ENCODE data around the gene SAXO1. TPM values are rescaled to one million over a fixed set of nuclear protein-coding genes. Genes with fewer than 3 reads are reported as not detected.

The SAXO1 gene
- total RNA-seq, 2 experiments from 2014 or later: 0.07 TPM; not detected in 1

GRCh38 chr9:18905883-18906629 lies 127.0 kb downstream of the SAXO1 start:
- intact Hi-C loops (cut with micrococcal nuclease): no loop called here
- CTCF ChIA-PET: no interaction called here
- no peaks in the 10 kb centered on the region for H3K36me3 Mint-ChIP-seq (ENCODE audit: low read depth)
- peaks cover 1% of the 10 kb centered on the region for H3K27me3 Mint-ChIP-seq
- H3K4me3 Mint-ChIP-seq: no peak overlapping the region
- TF ChIP-seq CTCF (IDR thresholded peaks at IDR 0.05): no peak
- no peak overlapping the region for H3K27ac Mint-ChIP-seq
- POLR2A ChIA-PET: no interaction called here
- no peaks in the 10 kb centered on the region for H3K4me1 Mint-ChIP-seq (ENCODE audit: low read depth)
- H3K9me3 Mint-ChIP-seq: peaks cover 10% of the 10 kb centered on the region
- no peak for DNase-seq
- no peak for ATAC-seq

- ATAC-seq (no peak), DNase-seq (no peak)
- peaks cover 1% of the 10 kb centered on the region for H3K27me3 Mint-ChIP-seq
- intact Hi-C loops (cut with micrococcal nuclease): no loop called here
- CTCF ChIA-PET: no interaction called here
- no peaks in the 10 kb centered on the region for H3K36me3 Mint-ChIP-seq (ENCODE audit: low read depth)
- no peak overlapping the region for H3K4me3 Mint-ChIP-seq
- peaks cover 12% of the 10 kb centered on the region for H3K9me3 Mint-ChIP-seq
- POLR2A ChIA-PET: no interaction called here
- TF ChIP-seq CTCF (IDR thresholded peaks at IDR 0.05): no peak
- no peak overlapping the region for H3K27ac Mint-ChIP-seq
- H3K4me1 Mint-ChIP-seq (ENCODE audit: low read depth): no peaks in the 10 kb centered on the region
Measured at GRCh38 chr9:18905028-18905882, 127.8 kb downstream of the SAXO1 start.

GRCh38 chr9:18903450-18903849 lies 129.6 kb downstream of the SAXO1 start:
- Mint-ChIP-seq H3K27ac (no peak overlapping the region), H3K27me3 (peaks cover 3% of the 10 kb centered on the region), H3K9me3 (peaks cover 14% of the 10 kb centered on the region), H3K4me1 (ENCODE audit: low read depth) (no peaks in the 10 kb centered on the region), H3K36me3 (ENCODE audit: low read depth) (no peaks in the 10 kb centered on the region), H3K4me3 (no peak overlapping the region)
- ChIA-PET POLR2A (no interaction called here), CTCF (no interaction called here)
- intact Hi-C loops (cut with micrococcal nuclease): no loop called here
- ATAC-seq (no peak), DNase-seq (no peak)
- no peak for TF ChIP-seq CTCF (IDR thresholded peaks at IDR 0.05)

GRCh38 chr9:18896531-18897179 lies 136.4 kb downstream of the SAXO1 start:
- no peaks in the 10 kb centered on the region for H3K4me1 Mint-ChIP-seq (ENCODE audit: low read depth)
- ChIA-PET CTCF (no interaction called here), POLR2A (no interaction called here)
- H3K4me3 Mint-ChIP-seq: no peak overlapping the region
- DNase-seq (peak; percentile 22), ATAC-seq (peak; percentile 49)
- peaks cover 16% of the 10 kb centered on the region for H3K9me3 Mint-ChIP-seq
- H3K27me3 Mint-ChIP-seq: peaks cover 4% of the 10 kb centered on the region
- H3K36me3 Mint-ChIP-seq (ENCODE audit: low read depth): no peaks in the 10 kb centered on the region
- H3K27ac Mint-ChIP-seq: no peak overlapping the region
- intact Hi-C loops (cut with micrococcal nuclease): no loop called here
- TF ChIP-seq CTCF (IDR thresholded peaks at IDR 0.05): no peak

GRCh38 chr9:18896004-18896403 lies 137.0 kb downstream of the SAXO1 start:
- Mint-ChIP-seq H3K36me3 (ENCODE audit: low read depth) (no peaks in the 10 kb centered on the region), H3K4me1 (ENCODE audit: low read depth) (no peaks in the 10 kb centered on the region), H3K4me3 (no peak overlapping the region), H3K9me3 (peaks cover 16% of the 10 kb centered on the region), H3K27ac (no peak overlapping the region), H3K27me3 (peaks cover 4% of the 10 kb centered on the region)
- no peak for ATAC-seq
- intact Hi-C loops (cut with micrococcal nuclease): no loop called here
- DNase-seq: no peak
- POLR2A ChIA-PET: no interaction called here
- CTCF ChIA-PET: no interaction called here
- no peak for TF ChIP-seq CTCF (IDR thresholded peaks at IDR 0.05)
